Measurements from ENCODE around the gene TSSK6.

The TSSK6 gene

DNA sequence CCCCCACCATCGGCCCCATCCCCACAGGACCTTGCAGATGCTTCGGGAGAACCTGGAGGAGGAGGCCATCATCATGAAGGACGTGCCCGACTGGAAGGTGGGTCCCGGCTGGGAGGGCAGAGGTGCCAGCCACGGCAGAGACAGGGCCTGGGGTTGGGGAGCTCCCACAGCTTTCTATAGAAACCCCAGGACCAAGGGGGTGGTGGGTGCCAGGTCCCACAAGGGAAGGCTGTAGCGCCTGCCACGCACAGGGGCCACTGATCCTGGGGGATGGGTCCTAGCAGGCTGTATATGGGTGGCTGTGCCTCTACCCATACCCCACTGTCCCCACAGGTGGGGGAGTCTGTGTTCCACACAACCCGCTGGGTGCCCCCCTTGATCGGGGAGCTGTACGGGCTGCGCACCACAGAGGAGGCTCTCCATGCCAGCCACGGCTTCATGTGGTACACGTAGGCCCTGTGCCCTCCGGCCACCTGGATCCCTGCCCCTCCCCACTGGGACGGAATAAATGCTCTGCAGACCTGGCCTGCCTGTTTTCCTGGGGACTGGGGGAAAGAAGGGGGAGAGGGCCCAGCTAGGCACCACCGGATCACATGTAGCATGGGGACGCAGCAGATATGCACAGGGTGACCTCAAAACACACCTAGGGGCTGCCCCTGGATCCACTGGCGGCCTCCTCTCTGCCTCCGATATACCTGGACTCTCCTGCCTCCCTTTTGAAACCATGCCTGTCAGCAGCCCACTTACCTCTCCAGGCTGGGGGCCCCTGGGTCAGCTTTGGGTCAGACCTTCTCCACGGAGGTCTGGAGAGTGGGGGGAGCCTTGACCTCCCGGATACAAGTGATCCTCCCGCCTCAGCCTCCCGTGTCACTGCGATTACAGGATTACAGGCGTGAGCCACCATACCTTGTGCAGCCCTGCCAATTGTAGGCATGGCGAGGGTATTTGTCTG, 12.6 kb upstream of the TSSK6 start:
- H3K27me3 ChIP-seq (ENCODE audit: control insufficient read depth, insufficient read depth, low read length) = no peaks in the 10 kb centered on the region
- no peak overlapping the region for H3K4me2 ChIP-seq (ENCODE audit: low read length)
- no peak overlapping the region for H3K9ac ChIP-seq (ENCODE audit: low read depth, low read length)
- no peak overlapping the region for H3K4me3 ChIP-seq (ENCODE audit: low read length)
- H3K4me1 ChIP-seq (ENCODE audit: control insufficient read depth, insufficient read depth, low read length) = peaks cover 12% of the 10 kb centered on the region
- H3K36me3 ChIP-seq (ENCODE audit: insufficient read depth, low read length) = peaks cover 30% of the 10 kb centered on the region
- no peaks in the 10 kb centered on the region for H3K9me3 ChIP-seq (replicated peaks; ENCODE audit: low read length)

DNA sequence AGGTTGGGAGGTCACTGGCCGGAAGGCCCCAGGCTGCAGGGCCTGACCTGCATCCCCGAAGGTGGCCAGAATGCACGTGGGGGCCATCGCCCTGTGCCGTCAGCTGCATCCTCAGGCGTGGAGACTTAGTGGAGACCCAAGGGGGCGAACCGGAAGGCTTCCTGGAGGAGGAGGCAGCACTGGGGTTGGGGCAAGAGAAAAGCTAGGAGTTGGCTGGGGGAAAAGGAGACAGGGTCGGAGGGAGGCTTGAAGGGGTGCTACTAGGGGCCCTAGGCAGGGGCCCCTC, 12.0 kb upstream of the TSSK6 start:
- Histone ChIP-seq H3K4me2 (ENCODE audit: low read length) (no peak overlapping the region), H3K9me3 (replicated peaks; ENCODE audit: low read length) (no peaks in the 10 kb centered on the region), H3K27me3 (ENCODE audit: control insufficient read depth, insufficient read depth, low read length) (no peaks in the 10 kb centered on the region), H3K4me3 (ENCODE audit: low read length) (no peak overlapping the region), H3K4me1 (ENCODE audit: control insufficient read depth, insufficient read depth, low read length) (peaks cover 12% of the 10 kb centered on the region), H3K9ac (ENCODE audit: low read depth, low read length) (no peak overlapping the region), H3K36me3 (ENCODE audit: insufficient read depth, low read length) (peaks cover 30% of the 10 kb centered on the region)

DNA sequence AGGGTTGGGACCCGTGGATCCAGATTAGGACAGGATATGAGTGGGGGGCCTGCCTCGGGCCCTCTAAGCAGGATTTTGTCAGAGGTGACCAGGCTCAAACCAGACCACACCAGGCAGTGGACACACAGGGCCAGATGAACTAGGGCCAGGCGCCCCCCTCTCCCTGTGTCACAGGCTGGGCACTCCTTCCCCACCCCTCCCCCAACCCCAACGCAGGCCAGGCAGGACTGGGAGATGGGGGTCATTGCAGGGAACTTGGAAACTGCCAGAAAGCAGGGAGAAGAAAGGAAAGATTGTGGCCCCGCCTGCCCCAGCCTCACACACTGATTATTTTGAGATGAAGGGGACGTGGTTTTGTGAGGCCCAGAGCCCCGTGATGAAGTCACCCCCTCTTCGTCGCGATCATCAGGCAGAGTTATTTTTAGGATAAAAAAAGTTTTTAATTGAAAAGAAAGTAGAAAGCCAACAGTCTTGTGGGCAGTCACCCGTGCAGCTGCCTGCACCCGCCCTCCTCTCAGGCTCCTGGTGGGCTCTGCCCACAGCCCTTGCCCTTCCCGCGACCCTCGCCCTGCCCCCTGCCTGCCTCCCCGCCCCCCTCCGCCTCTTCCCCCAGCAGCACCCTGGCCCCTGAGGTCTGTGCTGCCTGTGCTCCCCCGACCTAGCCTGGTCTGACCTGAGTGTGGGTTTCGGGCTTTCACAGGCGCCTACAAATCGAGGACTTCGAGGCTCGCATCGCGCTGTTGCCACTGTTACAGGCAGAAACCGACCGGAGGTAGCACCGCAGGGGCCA, 11.4 kb upstream of the TSSK6 start:
- no peak overlapping the region for H3K4me3 ChIP-seq (ENCODE audit: low read length)
- H3K9me3 ChIP-seq (replicated peaks; ENCODE audit: low read length) = no peaks in the 10 kb centered on the region
- H3K4me1 ChIP-seq (ENCODE audit: control insufficient read depth, insufficient read depth, low read length) = peaks cover 10% of the 10 kb centered on the region
- H3K4me2 ChIP-seq (ENCODE audit: low read length) = no peak overlapping the region
- peaks cover 30% of the 10 kb centered on the region for H3K36me3 ChIP-seq (ENCODE audit: insufficient read depth, low read length)
- no peak overlapping the region for H3K9ac ChIP-seq (ENCODE audit: low read depth, low read length)
- H3K27me3 ChIP-seq (ENCODE audit: control insufficient read depth, insufficient read depth, low read length) = no peaks in the 10 kb centered on the region

DNA sequence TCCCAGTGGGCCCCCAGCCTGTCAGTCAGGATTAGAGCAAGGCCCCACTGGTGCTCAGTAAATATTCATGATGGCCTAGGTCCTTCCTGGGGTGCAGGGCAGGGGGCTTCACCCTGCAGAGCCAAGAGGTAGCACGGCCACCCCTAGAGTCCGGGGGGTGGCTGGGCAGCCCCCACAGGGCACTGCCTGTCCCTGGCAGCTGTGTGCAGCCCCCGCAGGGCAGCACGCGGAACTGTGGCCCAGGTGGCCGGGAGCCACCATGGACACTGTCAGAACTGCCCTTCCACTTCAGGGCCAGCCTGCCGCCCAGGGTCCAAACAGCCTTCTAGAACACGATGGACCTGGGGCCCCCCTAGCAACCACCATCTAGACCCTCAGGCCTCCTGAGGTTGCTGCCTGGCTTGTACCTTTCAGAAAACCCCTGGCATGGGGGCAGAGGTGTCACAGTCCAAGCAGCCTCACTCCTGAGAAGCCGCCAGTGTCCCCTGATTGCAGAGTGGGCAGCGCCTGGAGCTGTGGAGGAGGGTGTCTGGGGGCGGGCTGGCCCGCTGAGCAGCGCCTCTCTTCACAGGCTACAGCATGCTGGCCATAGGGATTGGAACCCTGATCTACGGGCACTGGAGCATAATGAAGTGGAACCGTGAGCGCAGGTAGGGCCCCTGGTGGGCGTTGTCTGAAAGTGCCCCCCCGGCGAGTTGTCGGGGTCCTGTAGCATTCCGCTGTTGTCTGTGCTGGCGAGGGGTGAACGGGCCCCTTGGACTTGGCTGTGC, 10.4 kb upstream of the TSSK6 start:
- no peaks in the 10 kb centered on the region for H3K9me3 ChIP-seq (replicated peaks; ENCODE audit: low read length)
- peaks cover 9% of the 10 kb centered on the region for H3K4me1 ChIP-seq (ENCODE audit: control insufficient read depth, insufficient read depth, low read length)
- no peak overlapping the region for H3K9ac ChIP-seq (ENCODE audit: low read depth, low read length)
- H3K36me3 ChIP-seq (ENCODE audit: insufficient read depth, low read length) = peaks cover 30% of the 10 kb centered on the region
- H3K4me2 ChIP-seq (ENCODE audit: low read length) = no peak overlapping the region
- no peak overlapping the region for H3K4me3 ChIP-seq (ENCODE audit: low read length)
- H3K27me3 ChIP-seq (ENCODE audit: control insufficient read depth, insufficient read depth, low read length) = no peaks in the 10 kb centered on the region

DNA sequence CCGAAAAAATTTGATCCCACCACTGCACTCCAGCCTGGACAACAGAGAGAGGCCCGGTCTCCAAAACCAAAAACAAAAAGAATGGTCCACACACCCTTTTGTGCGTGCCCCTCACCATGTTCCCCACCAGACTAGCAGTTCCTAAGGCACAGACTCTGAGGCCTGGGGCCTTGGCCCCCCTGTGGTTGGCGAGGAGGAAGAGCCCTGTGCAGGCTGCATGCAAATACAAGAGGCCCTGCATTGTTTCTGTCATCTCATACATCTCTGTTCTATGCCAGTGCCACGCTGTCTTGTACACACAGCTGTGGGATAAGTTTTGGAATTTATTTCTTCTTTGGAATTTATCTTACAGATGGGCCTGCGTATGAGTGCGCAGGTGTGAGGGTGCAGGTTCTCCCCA, 8.7 kb upstream of the TSSK6 start:
- no peaks in the 10 kb centered on the region for H3K27me3 ChIP-seq (ENCODE audit: control insufficient read depth, insufficient read depth, low read length)
- H3K4me2 ChIP-seq (ENCODE audit: low read length) = no peak overlapping the region
- no peaks in the 10 kb centered on the region for H3K9me3 ChIP-seq (replicated peaks; ENCODE audit: low read length)
- H3K4me3 ChIP-seq (ENCODE audit: low read length) = no peak overlapping the region
- peaks cover 42% of the 10 kb centered on the region for H3K36me3 ChIP-seq (ENCODE audit: insufficient read depth, low read length)
- no peaks in the 10 kb centered on the region for H3K4me1 ChIP-seq (ENCODE audit: control insufficient read depth, insufficient read depth, low read length)
- no peak overlapping the region for H3K9ac ChIP-seq (ENCODE audit: low read depth, low read length)

DNA sequence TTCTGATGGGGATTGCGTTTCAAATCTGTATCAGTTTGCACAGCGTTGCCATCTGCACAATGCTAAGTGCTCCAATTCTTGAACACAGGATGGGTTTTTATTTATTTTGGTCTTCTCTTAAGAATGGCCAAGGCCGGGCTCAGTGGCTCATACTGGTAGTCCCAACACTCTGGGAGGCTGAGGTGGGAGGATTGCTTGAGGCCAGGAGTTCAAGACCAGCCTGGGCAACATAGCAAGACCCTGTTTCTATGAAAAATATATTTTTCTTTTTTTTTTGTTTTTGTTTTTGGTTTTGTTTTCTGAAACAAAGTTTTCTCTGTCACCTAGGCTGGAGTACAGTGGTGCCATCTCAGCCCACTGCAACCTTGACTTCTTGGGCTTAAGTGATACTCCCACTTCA, 7.8 kb upstream of the TSSK6 start:
- no peak overlapping the region for H3K9ac ChIP-seq (ENCODE audit: low read depth, low read length)
- H3K27me3 ChIP-seq (ENCODE audit: control insufficient read depth, insufficient read depth, low read length) = no peaks in the 10 kb centered on the region
- H3K4me2 ChIP-seq (ENCODE audit: low read length) = no peak overlapping the region
- H3K4me1 ChIP-seq (ENCODE audit: control insufficient read depth, insufficient read depth, low read length) = no peaks in the 10 kb centered on the region
- H3K9me3 ChIP-seq (replicated peaks; ENCODE audit: low read length) = no peaks in the 10 kb centered on the region
- peaks cover 36% of the 10 kb centered on the region for H3K36me3 ChIP-seq (ENCODE audit: insufficient read depth, low read length)
- no peak overlapping the region for H3K4me3 ChIP-seq (ENCODE audit: low read length)

DNA sequence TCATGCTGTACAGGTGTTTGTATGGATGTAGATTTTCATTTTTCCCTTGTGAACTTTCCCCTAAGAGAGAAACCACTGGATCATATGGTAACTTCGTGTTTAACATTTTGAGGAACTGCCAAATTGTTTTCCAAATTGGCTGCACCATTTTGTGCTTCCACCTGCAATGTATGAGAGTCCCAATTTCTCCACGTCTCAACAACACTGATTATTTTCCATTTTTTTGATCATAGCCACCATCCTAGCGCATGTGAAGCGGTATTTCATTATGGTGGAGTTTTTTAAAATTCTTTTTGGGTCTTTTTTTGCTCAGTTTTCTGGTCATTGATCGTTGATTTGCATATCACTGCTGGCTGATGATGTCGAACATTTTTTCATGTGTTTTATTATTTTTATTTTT, 5.6 kb upstream of the TSSK6 start:
- H3K4me2 ChIP-seq (ENCODE audit: low read length) = no peak overlapping the region
- H3K36me3 ChIP-seq (ENCODE audit: insufficient read depth, low read length) = peaks cover 16% of the 10 kb centered on the region
- no peaks in the 10 kb centered on the region for H3K27me3 ChIP-seq (ENCODE audit: control insufficient read depth, insufficient read depth, low read length)
- no peak overlapping the region for H3K4me3 ChIP-seq (ENCODE audit: low read length)
- no peak overlapping the region for H3K9ac ChIP-seq (ENCODE audit: low read depth, low read length)
- no peaks in the 10 kb centered on the region for H3K9me3 ChIP-seq (replicated peaks; ENCODE audit: low read length)
- peaks cover 11% of the 10 kb centered on the region for H3K4me1 ChIP-seq (ENCODE audit: control insufficient read depth, insufficient read depth, low read length)

DNA sequence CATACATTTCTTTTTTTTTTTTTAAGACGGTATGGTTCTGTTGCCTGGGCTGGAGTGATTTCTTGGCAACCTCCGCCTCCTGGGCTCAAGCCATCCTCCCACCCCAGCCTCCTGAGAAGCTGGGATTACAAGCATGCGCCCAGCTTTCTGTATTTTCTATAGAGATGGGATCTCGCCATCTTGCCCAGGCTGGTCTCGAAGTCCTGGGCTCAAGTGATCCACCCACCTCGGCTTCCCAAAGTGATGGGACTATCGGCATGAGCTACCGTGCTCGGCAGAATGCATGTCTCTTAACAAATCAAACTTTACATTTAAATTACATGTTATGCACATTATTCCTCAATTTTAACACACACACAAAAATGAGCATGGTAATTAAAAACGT, 1.9 kb upstream of the TSSK6 start:
- no peaks in the 10 kb centered on the region for H3K9me3 ChIP-seq (replicated peaks; ENCODE audit: low read length)
- peaks cover 12% of the 10 kb centered on the region for H3K36me3 ChIP-seq (ENCODE audit: insufficient read depth, low read length)
- peak overlapping the region; percentile 88 for H3K4me2 ChIP-seq (ENCODE audit: low read length)
- peaks cover 17% of the 10 kb centered on the region for H3K4me1 ChIP-seq (ENCODE audit: control insufficient read depth, insufficient read depth, low read length)
- peak overlapping the region; percentile 84 for H3K9ac ChIP-seq (ENCODE audit: low read depth, low read length)
- H3K27me3 ChIP-seq (ENCODE audit: control insufficient read depth, insufficient read depth, low read length) = no peaks in the 10 kb centered on the region
- peak overlapping the region; percentile 97 for H3K4me3 ChIP-seq (ENCODE audit: low read length)

DNA sequence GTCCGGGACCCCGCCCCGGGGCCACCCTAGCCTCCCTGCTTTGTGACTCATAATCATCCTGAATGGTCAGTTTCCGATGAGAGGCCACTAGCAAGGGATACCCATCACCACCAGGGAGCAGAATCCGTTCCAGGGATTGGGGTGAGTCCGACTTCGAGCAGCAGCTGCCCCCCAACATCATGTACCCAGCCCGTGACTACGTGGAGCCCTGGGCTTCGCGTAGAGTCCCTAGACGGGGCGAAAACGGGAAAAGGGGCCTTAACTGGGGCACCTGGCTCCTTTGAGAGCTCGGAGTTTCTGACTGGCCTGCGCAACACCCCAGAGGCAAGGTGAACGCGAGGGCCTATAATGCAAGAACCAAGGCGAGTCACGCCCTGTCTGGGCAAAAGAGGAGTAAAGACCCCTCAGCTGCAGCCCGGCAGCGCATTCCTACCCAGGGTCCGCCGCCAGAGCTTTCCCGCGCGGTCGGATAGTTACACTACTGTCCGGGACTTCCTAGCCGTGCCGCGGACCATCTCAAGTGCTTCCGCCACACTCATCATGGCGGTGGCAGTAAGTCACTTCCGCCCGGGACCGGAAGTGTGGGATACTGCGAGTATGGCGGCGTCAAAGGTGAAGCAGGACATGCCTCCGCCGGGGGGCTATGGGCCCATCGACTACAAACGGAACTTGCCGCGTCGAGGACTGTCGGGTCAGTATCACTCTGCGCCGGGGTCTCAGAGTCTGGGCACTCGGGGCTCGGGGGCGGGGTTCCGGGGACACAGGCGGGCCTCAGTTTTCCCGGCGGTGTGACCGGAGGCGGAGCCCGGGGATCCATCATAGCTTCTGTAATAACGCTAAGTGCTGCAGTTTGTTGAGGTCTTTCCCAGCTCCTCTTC, 533 bp upstream of the TSSK6 start, which contains the start of gene NDUFA13:
Gene NDUFA13 (plus strand): TSS at position 584 of the 878 bp plus-strand sequence. CDS start 14 bp downstream, at position 598.
- H3K9ac ChIP-seq (ENCODE audit: low read depth, low read length) = peak within 1 kb of the TSS; percentile 84
- peaks cover 12% of the 10 kb centered on the region for H3K36me3 ChIP-seq (ENCODE audit: insufficient read depth, low read length)

DNA sequence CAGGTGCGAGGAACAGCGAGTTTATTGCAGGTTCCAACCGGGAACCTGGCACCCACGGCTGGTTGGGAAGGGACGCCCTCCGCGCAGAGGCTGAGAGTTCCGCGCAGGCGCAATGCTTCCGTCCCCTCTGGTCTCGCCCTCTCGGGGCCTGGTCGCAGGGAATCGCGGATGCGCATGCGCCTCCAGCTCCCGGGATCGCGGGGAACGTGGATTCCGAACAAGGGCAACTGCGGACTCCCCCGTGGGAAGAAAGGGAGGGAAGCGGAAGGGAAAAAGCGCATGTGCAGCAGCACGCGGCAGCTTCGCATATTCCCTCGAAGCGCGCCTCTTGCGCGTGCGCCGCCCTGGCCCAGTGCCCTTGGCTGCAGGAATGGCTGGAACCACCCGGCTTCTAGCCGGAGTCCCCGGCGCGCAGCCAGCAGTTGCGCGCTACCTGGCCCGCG, 1.1 kb downstream of the TSSK6 start:
- Histone ChIP-seq H3K4me2 (ENCODE audit: low read length) (no peak overlapping the region), H3K9ac (ENCODE audit: low read depth, low read length) (no peak overlapping the region), H3K36me3 (ENCODE audit: insufficient read depth, low read length) (peaks cover under 1% of the 10 kb centered on the region), H3K9me3 (replicated peaks; ENCODE audit: low read length) (no peaks in the 10 kb centered on the region), H3K4me3 (ENCODE audit: low read length) (no peak overlapping the region), H3K4me1 (ENCODE audit: control insufficient read depth, insufficient read depth, low read length) (peaks cover 17% of the 10 kb centered on the region), H3K27me3 (ENCODE audit: control insufficient read depth, insufficient read depth, low read length) (no peaks in the 10 kb centered on the region)

More for the DNA sequence above, 533 bp upstream of the TSSK6 start, which contains the start of gene NDUFA13:
- Histone ChIP-seq H3K4me2 (ENCODE audit: low read length) (peak within 1 kb of the TSS; percentile 88), H3K27me3 (ENCODE audit: control insufficient read depth, insufficient read depth, low read length) (no peaks in the 10 kb centered on the region), H3K9me3 (replicated peaks; ENCODE audit: low read length) (no peaks in the 10 kb centered on the region), H3K4me1 (ENCODE audit: control insufficient read depth, insufficient read depth, low read length) (peaks cover 17% of the 10 kb centered on the region), H3K4me3 (ENCODE audit: low read length) (peak within 1 kb of the TSS; percentile 97)

Measured in skeletal muscle satellite cell (primary cell).